ENCODE results near the gene PCDH17. TPM values are rescaled to one million over a fixed set of nuclear protein-coding genes. Genes with fewer than 3 reads are reported as not detected.

Gene PCDH17
- total and polyA plus RNA-seq, 7 donors = 0.18 to 1.4 (median 0.53) TPM

- no peak overlapping the region for H3K4me3 ChIP-seq
- H3K36me3 ChIP-seq (ENCODE audit: insufficient read depth in 1 of 2, low read depth in 1 of 2) = no peaks in the 10 kb centered on the region
- H3K27me3 ChIP-seq (ENCODE audit: insufficient read depth in 3 of 3, low read length in 2 of 3) = no peaks in the 10 kb centered on the region
- ATAC-seq = no peak
- H3K4me1 ChIP-seq = no peaks in the 10 kb centered on the region
- 44 to 63% (median 45%) methylated on average over 1 of the region's 1 CpG for WGBS, 3 donors
- no peak for DNase-seq
- no peak for TF ChIP-seq CTCF (IDR thresholded peaks at IDR 0.05)
- intact Hi-C loops (cut with DNase I) = no loop called here
- no peak overlapping the region for H3K27ac ChIP-seq
- no peaks in the 10 kb centered on the region for H3K9me3 ChIP-seq
Measured at GRCh38 chr13:57595775-57596174, 35.8 kb upstream of the PCDH17 start.

- Histone ChIP-seq H3K4me1 (no peaks in the 10 kb centered on the region), H3K36me3 (ENCODE audit: insufficient read depth in 1 of 2, low read depth in 1 of 2) (no peaks in the 10 kb centered on the region), H3K27me3 (ENCODE audit: insufficient read depth in 3 of 3, low read length in 2 of 3) (no peaks in the 10 kb centered on the region), H3K9me3 (no peaks in the 10 kb centered on the region), H3K4me3 (no peak overlapping the region), H3K27ac (no peak overlapping the region)
- DNase-seq (no peak), ATAC-seq (no peak)
- TF ChIP-seq CTCF (IDR thresholded peaks at IDR 0.05) = no peak
- 20 to 24% (median 23%) methylated on average over 3 of the region's 3 CpGs for WGBS, 3 donors
- intact Hi-C loops (cut with DNase I) = no loop called here
Measured at GRCh38 chr13:57601536-57601935, 30.0 kb upstream of the PCDH17 start.

GRCh38 chr13:57604442-57604841 lies 27.1 kb upstream of the PCDH17 start:
- TF ChIP-seq CTCF (IDR thresholded peaks at IDR 0.05) = no peak
- DNase-seq (no peak), ATAC-seq (no peak)
- intact Hi-C loops (cut with DNase I) = no loop called here
- no peaks in the 10 kb centered on the region for H3K36me3 ChIP-seq (ENCODE audit: insufficient read depth in 1 of 2, low read depth in 1 of 2)
- H3K4me1 ChIP-seq = no peaks in the 10 kb centered on the region
- no peak overlapping the region for H3K27ac ChIP-seq
- 36 to 53% (median 46%) methylated on average over 2 of the region's 2 CpGs for WGBS, 3 donors
- H3K4me3 ChIP-seq = no peak overlapping the region
- H3K9me3 ChIP-seq = no peaks in the 10 kb centered on the region
- no peaks in the 10 kb centered on the region for H3K27me3 ChIP-seq (ENCODE audit: insufficient read depth in 3 of 3, low read length in 2 of 3)

- Histone ChIP-seq H3K9me3 (no peaks in the 10 kb centered on the region), H3K27ac (no peak overlapping the region), H3K27me3 (ENCODE audit: insufficient read depth in 3 of 3, low read length in 2 of 3) (no peaks in the 10 kb centered on the region), H3K36me3 (ENCODE audit: insufficient read depth in 1 of 2, low read depth in 1 of 2) (no peaks in the 10 kb centered on the region), H3K4me3 (no peak overlapping the region), H3K4me1 (no peaks in the 10 kb centered on the region)
- ATAC-seq (no peak), DNase-seq (no peak)
- TF ChIP-seq CTCF (IDR thresholded peaks at IDR 0.05) = no peak
- intact Hi-C loops (cut with DNase I) = no loop called here
- 66 to 69% (median 66%) methylated on average over 5 of the region's 5 CpGs for WGBS, 3 donors
Measured at GRCh38 chr13:57611969-57612368, 19.6 kb upstream of the PCDH17 start.

- intact Hi-C loops (cut with DNase I) = no loop called here
- no peak for ATAC-seq
- Histone ChIP-seq H3K4me3 (no peak overlapping the region), H3K9me3 (no peaks in the 10 kb centered on the region), H3K36me3 (ENCODE audit: insufficient read depth in 1 of 2, low read depth in 1 of 2) (no peaks in the 10 kb centered on the region), H3K4me1 (no peaks in the 10 kb centered on the region), H3K27ac (no peak overlapping the region), H3K27me3 (ENCODE audit: insufficient read depth in 3 of 3, low read length in 2 of 3) (no peaks in the 10 kb centered on the region)
- DNase-seq = no peak
- no peak for TF ChIP-seq CTCF (IDR thresholded peaks at IDR 0.05)
- 46 to 58% (median 57%) methylated on average over 1 of the region's 1 CpG for WGBS, 3 donors
Measured at GRCh38 chr13:57612568-57612967, 19.0 kb upstream of the PCDH17 start.

All from psoas muscle (tissue), 8 donors.